A549 (cell line): Measurements from ENCODE around the gene ANKRD40. TPM values are rescaled to one million over a fixed set of nuclear protein-coding genes. Genes with fewer than 3 reads are reported as not detected.
A peak's percentile ranks its signal among the peaks of the same experiment; 100 is the strongest.

ENCODE experiments used
- ATAC-seq, 2 experiments: fragments of 200-7000 bp in 1 of 2; fragments of >200 bp in 1 of 2; cut with Nextera tagmentation in 1 of 2; cut with Tn5 transposase in 1 of 2; 3 replicates each; pipeline versions ENCODE4 v1.8.0 to v1.9.1; 2018 to 2020; ENCODE audit warnings: mild to moderate bottlenecking in 1 of 2, moderate library complexity in 1 of 2
- CTCF ChIA-PET: fragments of 300-600 bp; sonication (Branson Sonifier 250); formaldehyde crosslinking; extraction: SDS; loops from one replicate; lab custom pipeline; 2021; ENCODE audit warnings: antibody characterized with exemption, inconsistent platforms; lab: Yijun Ruan, JAX
- POLR2A ChIA-PET: fragments of 350-600 bp; formaldehyde crosslinking; extraction: SDS; loops from one replicate; lab custom pipeline; 2021; ENCODE audit warnings: antibody characterized with exemption, inconsistent platforms; lab: Yijun Ruan, JAX
- DNase-seq, 2 experiments: peaks; one replicate each; pipeline versions ENCODE4 v3.0.0 to v3.0.0-alpha.2; 2011 to 2016; ENCODE audit warnings: low read depth in 1 of 2, low spot score in 1 of 2
- FAIRE-seq: peaks from 2 replicates; lab custom pipeline; 2011; peaks lifted over from hg19 to GRCh38; lab: Jason Lieb, UNC
- H3K27ac ChIP-seq, 2 experiments: fragments of >200 bp; sonication (Bioruptor Twin); formaldehyde crosslinking; 3 replicates each; pipeline ENCODE4 v1.5.1; 2016 to 2017
- H3K4me1 ChIP-seq: fragments of >200 bp; sonication (Bioruptor Twin); formaldehyde crosslinking; 3 replicates; pipeline ENCODE4 v1.6.1; 2016
- H3K4me2 ChIP-seq: fragments of >200 bp; sonication (Bioruptor Twin); formaldehyde crosslinking; 3 replicates; pipeline ENCODE4 v1.6.1; 2016
- H3K4me3 ChIP-seq: fragments of >200 bp; sonication (Bioruptor Twin); formaldehyde crosslinking; 3 replicates; pipeline ENCODE4 v1.5.1; 2016
- H3K9me3 ChIP-seq: fragments of >200 bp; sonication (Bioruptor Twin); formaldehyde crosslinking; 3 replicates; pipeline ENCODE4 v1.6.1; 2016
- CBX2 ChIP-seq: fragments of 200-600 bp; sonication (generic); IDR thresholded peaks from 2 replicates; pipeline ENCODE4 v1.6.1; 2016; ENCODE audit warnings: low read depth, mild to moderate bottlenecking, borderline replicate concordance
- CEBPB ChIP-seq, 2 experiments: fragments of >200 bp in 1 of 2; sonication (Bioruptor Twin) in 1 of 2; formaldehyde crosslinking in 1 of 2; IDR thresholded peaks; 2 replicates each; pipeline ENCODE4 v1.6.1; 2012 to 2016
- CHD4 ChIP-seq: fragments of 200-600 bp; sonication (generic); IDR thresholded peaks from 2 replicates; pipeline ENCODE4 v1.6.1; 2016; ENCODE audit warnings: antibody characterized with exemption, mild to moderate bottlenecking, borderline replicate concordance
- FOSB ChIP-seq: fragments of 250-450 bp; sonication (Bioruptor Pico); IDR thresholded peaks from 2 replicates; pipeline ENCODE4 v1.5.0; 2020; ENCODE audit warnings: mild to moderate bottlenecking, moderate library complexity
- HDAC2 ChIP-seq: fragments of 200-600 bp; sonication (generic); IDR thresholded peaks from 2 replicates; pipeline ENCODE4 v1.6.1; 2016
- JUN ChIP-seq, 2 experiments: fragments of >200 bp; sonication (Bioruptor Twin); formaldehyde crosslinking; IDR thresholded peaks; 2 replicates in 1 of 2; 3 replicates in 1 of 2; pipeline ENCODE4 v1.6.1; 2016 to 2017
- KDM1A ChIP-seq: fragments of 200-600 bp; sonication (generic); IDR thresholded peaks from 2 replicates; pipeline ENCODE4 v1.6.1; 2016; ENCODE audit warnings: low read depth, mild to moderate bottlenecking
- KDM5A ChIP-seq: fragments of 200-600 bp; sonication (generic); IDR thresholded peaks from 2 replicates; pipeline ENCODE4 v1.6.1; 2016; ENCODE audit warnings: antibody characterized with exemption, mild to moderate bottlenecking
- MAFK ChIP-seq: fragments of 450-650 bp; IDR thresholded peaks from 2 replicates; pipeline ENCODE4 v1.6.1; 2014; ENCODE audit not compliant: partially characterized antibody
- NPAS2 ChIP-seq: fragments of 250-450 bp; sonication (Bioruptor Pico); IDR thresholded peaks from 2 replicates; pipeline ENCODE4 v1.8.0; 2022; ENCODE audit warnings: mild to moderate bottlenecking, moderate library complexity, borderline replicate concordance
- POLR2A ChIP-seq: IDR thresholded peaks from 2 replicates; pipeline ENCODE4 v1.6.1; 2012; ENCODE audit warnings: mild to moderate bottlenecking, low read length
- SREBF2 ChIP-seq: fragments of 450-650 bp; IDR thresholded peaks from 2 replicates; pipeline ENCODE4 v1.6.1; 2014; ENCODE audit warnings: mild to moderate bottlenecking, moderate library complexity
- ZC3H11A ChIP-seq: fragments of 450-650 bp; IDR thresholded peaks from 2 replicates; pipeline ENCODE4 v1.6.1; 2014; ENCODE audit warnings: antibody characterized with exemption, mild to moderate bottlenecking
- ZFP36 ChIP-seq: fragments of 450-650 bp; IDR thresholded peaks from 2 replicates; pipeline ENCODE4 v1.6.1; 2014; ENCODE audit warnings: borderline replicate concordance; ENCODE audit not compliant: partially characterized antibody
- WGBS: methylation state at CpG from one replicate; pipeline ENCODE4 v1.1.6; 2017; ENCODE audit errors: missing lambda C conversion rate; 5-methylcytosine and 5-hydroxymethylcytosine counted together
- polyA plus RNA-seq, 4 experiments: library from polyadenylated mRNA; depleted of rRNA in 3 of 4; stranded (reverse); fragments of >200 nt; fragmentation: RNase III in 1 of 4; extraction: RNeasy Plus Mini Kit Qiagen cat#74134 plus additional on column Dnase treatment in 1 of 4; gene quantifications; 2 replicates in 3 of 4; 3 replicates in 1 of 4; pipeline ENCODE4 v1.2.3, GENCODE V29; 2011 to 2017
- TF ChIP-seq, protein P1 (sequence below): fragments of 250-450 bp; sonication (Bioruptor Pico); IDR thresholded peaks from 2 replicates; pipeline ENCODE4 v1.5.0; 2020; ENCODE audit warnings: low read depth, mild to moderate bottlenecking, moderate library complexity
- TF ChIP-seq, protein P2 (sequence below): fragments of 200-600 bp; sonication (generic); IDR thresholded peaks from 2 replicates; pipeline ENCODE4 v1.6.1; 2016; ENCODE audit warnings: antibody characterized with exemption, mild to moderate bottlenecking, moderate library complexity

Gene ANKRD40
- polyA plus RNA-seq, 2 of the 4 experiments (the other 2 are of a cell fraction): 50.1 to 84.3 TPM

DNA sequence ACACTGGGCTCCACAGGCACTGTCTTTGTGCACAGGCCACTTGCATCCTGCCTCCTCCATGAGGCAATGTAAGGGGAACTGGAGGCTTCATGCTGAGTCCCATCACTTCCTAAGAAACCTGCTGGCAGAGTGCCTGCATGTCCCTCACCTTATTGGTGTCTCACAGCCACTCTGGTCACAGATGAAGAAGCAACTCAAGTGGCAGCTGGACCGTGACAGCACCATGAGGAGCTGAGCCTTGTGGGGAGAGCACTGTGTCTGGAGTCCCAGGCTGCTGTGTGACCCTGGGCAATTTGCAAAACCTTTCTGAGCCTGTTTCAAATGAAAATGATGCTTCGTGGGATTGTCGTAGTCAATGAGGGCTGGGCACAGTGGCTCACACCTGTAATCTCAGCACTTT is 19.5 kb downstream of the ANKRD40 start:
- 97% methylated on average over 2 of the region's 3 CpGs for WGBS
- Histone ChIP-seq H3K4me3 (no peak overlapping the region), H3K4me2 (no peak overlapping the region; the same call in 2 of the 3 replicates), H3K4me1 (peaks cover 98% of the 10 kb centered on the region), H3K9me3 (no peaks in the 10 kb centered on the region), H3K27ac (peak overlapping the region; percentile 97 to 98)
- ATAC-seq: no peak
- FAIRE-seq: no peak
- POLR2A ChIA-PET: no interaction called here
- CTCF ChIA-PET: interaction anchor here (1.1 to 52.6 kb wide), 5 partner anchors 4 to 141 kb away, joined by 3 to 2097 read pairs (median 783); partner anchors contain the start of genes ABCC3 and SPATA20
- no peak for DNase-seq
- TF ChIP-seq POLR2A (no peak), SREBF2 (no peak), CHD4 (peak; percentile 80), CEBPB (IDR thresholded peaks at IDR 0.05) (no peak), CBX2 (no peak), ZFP36 (peak; percentile 75), ZC3H11A (no peak), NPAS2 (CRISPR knock-in tag) (no peak), FOSB (CRISPR knock-in tag) (0 out of 2 replicates have a peak, but pooled peaks have one; percentile 38), JUN (IDR thresholded peaks at IDR 0.05) (no peak), KDM1A (peak; percentile 92; the same call in 1 of the 2 replicates), MAFK (no peak), HDAC2 (peak; percentile 52; the same call in 1 of the 2 replicates)
- TF ChIP-seq, protein P1, sequence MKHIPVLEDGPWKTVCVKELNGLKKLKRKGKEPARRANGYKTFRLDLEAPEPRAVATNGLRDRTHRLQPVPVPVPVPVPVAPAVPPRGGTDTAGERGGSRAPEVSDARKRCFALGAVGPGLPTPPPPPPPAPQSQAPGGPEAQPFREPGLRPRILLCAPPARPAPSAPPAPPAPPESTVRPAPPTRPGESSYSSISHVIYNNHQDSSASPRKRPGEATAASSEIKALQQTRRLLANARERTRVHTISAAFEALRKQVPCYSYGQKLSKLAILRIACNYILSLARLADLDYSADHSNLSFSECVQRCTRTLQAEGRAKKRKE: no peak
- TF ChIP-seq, protein P2, sequence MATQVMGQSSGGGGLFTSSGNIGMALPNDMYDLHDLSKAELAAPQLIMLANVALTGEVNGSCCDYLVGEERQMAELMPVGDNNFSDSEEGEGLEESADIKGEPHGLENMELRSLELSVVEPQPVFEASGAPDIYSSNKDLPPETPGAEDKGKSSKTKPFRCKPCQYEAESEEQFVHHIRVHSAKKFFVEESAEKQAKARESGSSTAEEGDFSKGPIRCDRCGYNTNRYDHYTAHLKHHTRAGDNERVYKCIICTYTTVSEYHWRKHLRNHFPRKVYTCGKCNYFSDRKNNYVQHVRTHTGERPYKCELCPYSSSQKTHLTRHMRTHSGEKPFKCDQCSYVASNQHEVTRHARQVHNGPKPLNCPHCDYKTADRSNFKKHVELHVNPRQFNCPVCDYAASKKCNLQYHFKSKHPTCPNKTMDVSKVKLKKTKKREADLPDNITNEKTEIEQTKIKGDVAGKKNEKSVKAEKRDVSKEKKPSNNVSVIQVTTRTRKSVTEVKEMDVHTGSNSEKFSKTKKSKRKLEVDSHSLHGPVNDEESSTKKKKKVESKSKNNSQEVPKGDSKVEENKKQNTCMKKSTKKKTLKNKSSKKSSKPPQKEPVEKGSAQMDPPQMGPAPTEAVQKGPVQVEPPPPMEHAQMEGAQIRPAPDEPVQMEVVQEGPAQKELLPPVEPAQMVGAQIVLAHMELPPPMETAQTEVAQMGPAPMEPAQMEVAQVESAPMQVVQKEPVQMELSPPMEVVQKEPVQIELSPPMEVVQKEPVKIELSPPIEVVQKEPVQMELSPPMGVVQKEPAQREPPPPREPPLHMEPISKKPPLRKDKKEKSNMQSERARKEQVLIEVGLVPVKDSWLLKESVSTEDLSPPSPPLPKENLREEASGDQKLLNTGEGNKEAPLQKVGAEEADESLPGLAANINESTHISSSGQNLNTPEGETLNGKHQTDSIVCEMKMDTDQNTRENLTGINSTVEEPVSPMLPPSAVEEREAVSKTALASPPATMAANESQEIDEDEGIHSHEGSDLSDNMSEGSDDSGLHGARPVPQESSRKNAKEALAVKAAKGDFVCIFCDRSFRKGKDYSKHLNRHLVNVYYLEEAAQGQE: no peak
- TF ChIP-seq, all 56 proteins: peak for 5

DNA sequence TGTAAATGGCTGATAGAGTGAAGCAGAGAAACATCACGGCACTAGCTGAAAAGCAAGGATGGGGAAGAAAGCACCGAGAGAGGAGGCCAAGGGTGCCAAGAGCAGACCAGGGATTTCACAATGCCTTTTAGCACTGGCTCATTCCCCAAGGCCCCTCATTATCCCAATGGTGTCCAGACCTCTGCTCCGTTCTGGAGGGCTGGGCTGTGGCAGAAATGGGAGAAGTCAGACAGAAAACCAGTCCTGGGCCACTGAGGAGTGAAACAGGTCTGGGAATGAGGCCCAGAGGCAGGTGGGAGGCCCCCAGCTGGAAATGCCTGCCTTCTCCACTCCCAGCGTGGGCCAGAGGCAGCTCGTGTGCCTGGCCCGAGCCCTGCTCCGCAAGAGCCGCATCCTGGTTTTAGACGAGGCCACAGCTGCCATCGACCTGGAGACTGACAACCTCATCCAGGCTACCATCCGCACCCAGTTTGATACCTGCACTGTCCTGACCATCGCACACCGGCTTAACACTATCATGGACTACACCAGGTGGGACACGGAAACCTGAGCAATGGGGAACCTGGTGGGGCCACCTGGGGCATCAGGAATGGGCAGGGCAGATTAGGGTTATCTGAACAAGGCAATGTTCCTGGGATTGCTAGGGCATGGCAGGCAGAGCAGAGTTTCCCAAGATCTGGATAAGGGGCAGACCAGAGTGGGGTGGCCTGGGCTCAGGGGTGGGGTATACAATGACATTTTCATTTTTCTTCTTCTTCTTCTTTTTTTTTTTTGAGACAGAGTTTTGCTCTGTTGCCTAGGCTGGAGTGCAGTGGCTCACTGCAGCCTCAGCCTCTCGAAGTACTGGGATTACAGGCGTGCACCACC is 20.3 kb downstream of the ANKRD40 start:
- Histone ChIP-seq H3K4me3 (no peak overlapping the region), H3K9me3 (no peaks in the 10 kb centered on the region)
- 84% methylated on average over 16 of the region's 16 CpGs for WGBS
- FAIRE-seq: no peak
- no peak for DNase-seq
- POLR2A ChIA-PET: interaction anchor here (1.1 to 4.8 kb wide), 4 partner anchors 8 to 50 kb away, joined by 3 to 35 read pairs (median 4); no protein-coding TSS in a partner anchor
- TF ChIP-seq KDM5A: no peak
- TF ChIP-seq CEBPB (IDR thresholded peaks at IDR 0.05): peak in 1 of 2 experiments; percentile 70; a peak in 2 of 4 replicates
- TF ChIP-seq, all 56 proteins: peak for 1
- Histone ChIP-seq H3K4me2 (peak overlapping the region; percentile 67), H3K27ac (peak overlapping the region; percentile 97 to 98), H3K4me1 (peaks cover 100% of the 10 kb centered on the region)
- ATAC-seq: no peak
- CTCF ChIA-PET: interaction anchor here (27.4 to 52.6 kb wide), 4 partner anchors 5 to 141 kb away, joined by 753 to 2097 read pairs (median 783); partner anchors contain the start of genes ABCC3 and SPATA20
